Measurements from ENCODE around the gene HACD3.

- TF ChIP-seq CTCF (conservative IDR thresholded peaks at IDR 0.05 in 1 of 2, IDR thresholded peaks at IDR 0.05 in 1 of 2; ENCODE audit: low read depth in 1 of 2, low read length in 2 of 2) (no peak), EZH2 (IDR thresholded peaks at IDR 0.05; ENCODE audit: low read length, missing control alignments) (no peak)
Measured at GRCh38 chr15:65540314-65540713, 10.1 kb downstream of the HACD3 start.
